Measurements from ENCODE around the gene OCSTAMP. TPM values are rescaled to one million over a fixed set of nuclear protein-coding genes. Genes with fewer than 3 reads are reported as not detected.

OCSTAMP gene
- total RNA-seq, 4 donors from 2014 or later: not detected

- intact Hi-C loops (cut with DNase I; ENCODE audit: low total_unique reads): no loop called here
- DNase-seq: no peak
- Histone ChIP-seq H3K9me3 (no peaks in the 10 kb centered on the region), H3K27ac (no peak overlapping the region), H3K4me1 (no peaks in the 10 kb centered on the region), H3K4me3 (no peak overlapping the region), H3K36me3 (no peaks in the 10 kb centered on the region), H3K27me3 (no peaks in the 10 kb centered on the region)
- TF ChIP-seq POLR2A (IDR thresholded peaks at IDR 0.05): no peak
- TF ChIP-seq CTCF (IDR thresholded peaks at IDR 0.05): no peak
These were observed 26.4 kb upstream of the OCSTAMP start for GRCh38 chr20:46576774-46577395.

GRCh38 chr20:46575937-46576461 lies 25.5 kb upstream of the OCSTAMP start:
- no peak for TF ChIP-seq POLR2A (IDR thresholded peaks at IDR 0.05)
- TF ChIP-seq CTCF (IDR thresholded peaks at IDR 0.05): no peak
- Histone ChIP-seq H3K36me3 (no peaks in the 10 kb centered on the region), H3K4me3 (no peak overlapping the region), H3K27ac (no peak overlapping the region), H3K4me1 (no peaks in the 10 kb centered on the region), H3K27me3 (no peaks in the 10 kb centered on the region), H3K9me3 (no peaks in the 10 kb centered on the region)
- intact Hi-C loops (cut with DNase I; ENCODE audit: low total_unique reads): no loop called here
- DNase-seq: no peak

DNA sequence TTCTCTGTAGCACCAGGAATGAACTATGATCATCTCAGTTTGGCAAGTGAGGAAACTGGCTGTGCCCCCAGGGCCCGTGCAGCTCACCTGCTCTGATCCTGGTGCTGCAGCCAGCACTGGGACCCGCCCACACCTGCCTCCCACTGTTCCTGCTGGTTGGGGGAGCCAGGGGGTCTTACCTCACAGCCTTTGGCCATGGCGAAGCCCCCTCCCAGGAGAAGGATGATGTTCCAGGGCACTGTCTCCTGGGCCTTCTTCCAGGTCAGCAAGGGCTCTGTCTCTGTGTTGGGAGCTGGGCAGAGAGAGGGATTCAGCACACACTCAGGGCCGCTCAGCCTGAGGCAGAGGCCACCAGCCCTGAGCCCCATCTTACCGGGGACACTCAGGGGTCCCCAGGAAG lies 24.9 kb upstream of the OCSTAMP start:
- Histone ChIP-seq H3K27ac (no peak overlapping the region), H3K9me3 (no peaks in the 10 kb centered on the region), H3K27me3 (no peaks in the 10 kb centered on the region), H3K4me3 (no peak overlapping the region), H3K4me1 (no peaks in the 10 kb centered on the region), H3K36me3 (no peaks in the 10 kb centered on the region)
- no peak for DNase-seq
- TF ChIP-seq CTCF (IDR thresholded peaks at IDR 0.05) (no peak), POLR2A (IDR thresholded peaks at IDR 0.05) (no peak)
- intact Hi-C loops (cut with DNase I; ENCODE audit: low total_unique reads): no loop called here

DNA sequence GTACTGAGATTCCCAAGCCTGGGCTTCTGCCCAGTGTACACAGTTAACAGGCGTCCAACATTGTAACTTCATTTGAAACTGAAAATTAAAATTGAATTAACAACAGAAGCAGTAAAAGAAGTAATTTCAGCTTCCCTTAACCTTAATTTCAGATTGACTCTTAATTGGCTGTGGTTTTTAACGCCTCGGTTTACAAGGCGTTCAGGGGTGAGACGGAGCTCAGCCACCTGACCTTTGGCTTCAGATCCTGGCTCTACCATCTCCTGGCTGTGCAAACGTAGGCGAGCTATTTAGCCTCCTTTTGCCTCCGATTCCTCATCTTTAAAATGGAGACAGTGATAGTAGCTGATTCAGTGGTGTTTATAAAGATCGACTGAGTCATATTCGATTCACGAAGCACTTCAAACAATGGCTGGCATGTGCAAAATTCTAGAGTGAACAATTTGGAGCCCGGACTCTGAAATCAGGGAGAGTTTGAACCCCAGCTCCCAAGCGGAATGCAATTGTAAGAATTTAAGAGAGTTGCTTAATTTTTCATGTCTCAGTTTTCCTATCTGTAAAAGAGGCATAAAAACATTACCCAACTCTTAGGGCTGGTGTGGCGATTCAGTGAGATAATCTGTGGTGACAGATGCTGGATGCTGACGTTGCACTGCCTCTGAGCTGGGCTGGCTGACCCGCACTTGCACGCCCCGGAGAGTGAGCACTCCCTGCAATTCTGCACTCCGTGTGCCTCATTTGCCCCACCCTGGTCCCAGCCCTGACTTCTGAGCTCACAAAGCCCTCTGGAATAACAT lies 23.5 kb upstream of the OCSTAMP start:
- Histone ChIP-seq H3K27ac (no peak overlapping the region), H3K4me1 (no peaks in the 10 kb centered on the region)
- no peak for DNase-seq

More for the DNA sequence above, 23.5 kb upstream of the OCSTAMP start:
- Histone ChIP-seq H3K36me3 (no peaks in the 10 kb centered on the region), H3K27me3 (no peaks in the 10 kb centered on the region), H3K9me3 (no peaks in the 10 kb centered on the region), H3K4me3 (no peak overlapping the region)
- TF ChIP-seq CTCF (IDR thresholded peaks at IDR 0.05) (no peak), POLR2A (IDR thresholded peaks at IDR 0.05) (no peak)
- intact Hi-C loops (cut with DNase I; ENCODE audit: low total_unique reads): no loop called here
